ENCODE measurements around the gene MZT2A.
"Not testable (repeated sequence)": the region's sequence is repeated elsewhere in the genome, so short reads cannot be mapped to it uniquely, and the experiment has no call there.

Gene MZT2A, protein sequence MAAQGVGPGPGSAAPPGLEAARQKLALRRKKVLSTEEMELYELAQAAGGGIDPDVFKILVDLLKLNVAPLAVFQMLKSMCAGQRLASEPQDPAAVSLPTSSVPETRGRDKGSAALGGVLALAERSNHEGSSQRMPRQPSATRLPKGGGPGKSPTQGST

DNA sequence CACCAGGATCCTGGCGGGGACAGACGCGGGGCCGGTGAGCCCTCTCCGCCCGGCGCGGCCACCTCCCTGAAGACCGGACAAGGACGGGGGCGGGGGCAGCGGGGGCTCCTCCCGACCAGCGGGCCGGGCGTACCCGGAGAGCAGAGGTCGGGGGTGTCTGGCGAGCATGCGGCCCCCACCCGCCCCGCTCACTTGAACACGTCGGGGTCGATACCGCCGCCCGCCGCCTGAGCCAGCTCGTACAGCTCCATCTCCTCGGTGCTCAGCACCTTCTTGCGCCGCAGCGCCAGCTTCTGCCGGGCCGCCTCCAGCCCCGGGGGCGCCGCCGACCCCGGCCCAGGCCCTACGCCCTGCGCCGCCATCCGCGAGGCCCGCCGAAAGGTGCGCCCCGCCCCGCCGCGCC is at the start of gene MZT2A:
MZT2A (minus strand) TSS at position 383 of the 403 bp plus-strand sequence; CDS start at position 362, 21 bp downstream.
- peak; percentile 74 for DNase-seq

DNA sequence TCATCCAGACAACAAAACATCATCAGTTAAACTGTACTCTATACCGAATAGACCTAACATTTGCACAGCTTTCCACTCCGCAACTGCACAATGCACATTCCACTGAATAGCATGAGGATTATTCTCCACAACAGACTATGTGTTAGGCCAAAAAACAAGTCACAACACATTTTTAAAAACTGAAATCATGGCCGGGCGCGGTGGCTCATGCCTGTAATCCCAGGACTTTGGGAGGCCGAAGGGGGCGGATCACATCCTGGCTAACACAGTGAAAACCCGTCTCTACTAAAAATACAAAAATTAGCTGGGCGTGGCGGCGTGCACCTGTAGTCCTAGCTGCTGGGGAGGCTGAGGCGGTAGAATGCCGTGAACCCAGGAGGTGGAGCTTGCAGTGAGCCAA is 46.7 kb upstream of the MZT2A start:
- not testable (repeated sequence) for DNase-seq

DNA sequence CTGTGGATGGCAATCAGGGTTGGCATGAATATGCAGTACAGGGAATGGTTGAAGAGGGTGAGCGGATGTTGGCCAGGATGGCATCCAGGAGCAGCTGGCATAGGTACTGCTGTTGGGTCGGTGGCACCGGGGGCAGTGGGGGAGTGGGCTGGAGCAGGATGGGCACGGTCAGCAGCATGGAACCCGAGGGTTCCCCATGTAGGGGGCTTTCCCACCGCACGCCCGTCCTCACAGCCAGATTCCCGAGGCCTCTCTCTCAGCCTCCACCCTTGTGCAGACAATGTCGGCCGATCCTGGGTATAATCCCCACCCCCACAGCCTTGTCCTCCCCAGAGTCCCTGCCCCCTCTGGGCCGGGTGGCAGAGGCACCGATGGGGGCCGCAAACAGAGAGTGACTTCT is 44.6 kb upstream of the MZT2A start:
- DNase-seq, result not testable (repeated sequence)

DNA sequence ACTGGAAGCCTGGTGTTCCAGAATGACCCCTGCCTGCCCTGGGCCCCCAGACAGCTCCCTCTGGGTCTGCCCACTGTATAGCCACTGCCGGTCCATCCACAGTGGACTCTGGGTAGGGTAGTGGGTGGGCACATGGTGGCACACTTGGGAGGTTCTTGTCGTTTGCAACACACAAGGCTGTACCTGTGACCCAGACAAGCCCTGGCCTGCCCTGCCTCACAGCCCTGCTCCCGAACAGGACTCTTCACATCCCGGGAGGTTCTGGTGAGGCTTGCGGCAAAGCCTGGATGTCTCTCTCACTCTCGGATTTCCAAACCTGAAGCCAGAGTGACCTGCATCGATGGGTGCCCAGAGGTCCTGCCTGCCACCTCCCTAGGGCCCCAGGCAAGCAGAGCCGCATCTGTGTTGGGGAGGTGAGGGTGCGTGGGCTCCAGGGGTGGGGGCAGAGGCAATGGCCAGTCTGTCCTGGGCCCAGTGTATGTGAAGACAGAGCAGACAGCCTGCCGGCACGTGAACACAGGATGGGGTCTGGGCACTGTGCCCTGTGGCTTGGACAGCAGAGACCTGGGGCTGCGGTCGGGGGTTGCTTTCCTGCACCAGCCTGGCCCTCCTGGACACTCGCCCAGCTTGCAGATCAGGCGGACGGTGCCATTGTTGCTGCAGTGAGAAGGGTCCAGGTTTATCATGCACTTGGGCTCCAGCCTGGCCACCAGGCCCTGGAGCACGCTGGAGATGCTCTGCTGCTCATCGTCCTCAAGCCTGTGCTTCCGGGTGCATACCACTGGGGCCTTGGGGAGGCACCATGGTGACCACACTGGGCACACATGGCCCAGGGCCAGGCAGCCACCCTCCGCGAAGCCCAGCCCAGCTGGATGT is 44.0 kb upstream of the MZT2A start:
- not testable (repeated sequence) for DNase-seq

DNA sequence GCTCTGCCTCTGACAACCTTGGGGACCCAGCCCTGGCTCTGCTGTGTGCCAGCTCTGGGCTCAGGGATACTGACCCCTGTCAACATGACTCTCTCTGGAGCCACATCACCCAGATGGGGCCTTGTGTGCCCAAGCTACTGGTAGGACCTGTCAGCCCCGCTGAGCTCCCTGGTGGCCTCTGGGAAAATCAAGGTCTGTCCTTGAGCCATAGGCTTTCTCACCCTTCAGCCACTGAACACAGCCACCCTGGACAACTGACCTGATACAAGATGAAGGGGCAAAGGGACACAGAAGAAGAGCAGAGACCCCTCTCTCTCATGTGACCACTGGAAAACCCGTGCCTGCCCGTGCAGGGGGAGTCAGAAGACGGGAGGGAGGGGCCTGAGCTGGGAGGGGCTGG is 43.3 kb upstream of the MZT2A start:
- no peak for DNase-seq

DNA sequence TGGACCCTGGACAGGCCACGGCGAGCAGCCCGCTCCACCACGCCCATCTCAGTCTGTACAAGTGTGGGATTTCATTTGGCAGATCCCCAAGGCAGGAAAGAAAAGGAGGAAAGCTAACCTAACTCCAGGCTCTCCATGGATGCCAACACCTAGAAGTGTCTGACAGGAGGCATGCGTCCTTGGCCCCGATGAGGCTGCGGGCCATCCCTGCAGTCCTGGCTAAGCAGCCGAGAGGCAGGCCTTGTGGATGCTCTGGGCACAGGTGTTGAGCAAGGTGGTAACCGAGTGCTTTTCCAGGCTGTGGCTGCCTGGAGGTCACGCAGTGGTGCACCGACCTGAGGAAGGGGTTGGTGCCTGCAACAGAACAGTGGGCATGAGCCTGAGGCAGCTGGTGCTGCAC is 42.8 kb upstream of the MZT2A start:
- DNase-seq, result not testable (repeated sequence)

DNA sequence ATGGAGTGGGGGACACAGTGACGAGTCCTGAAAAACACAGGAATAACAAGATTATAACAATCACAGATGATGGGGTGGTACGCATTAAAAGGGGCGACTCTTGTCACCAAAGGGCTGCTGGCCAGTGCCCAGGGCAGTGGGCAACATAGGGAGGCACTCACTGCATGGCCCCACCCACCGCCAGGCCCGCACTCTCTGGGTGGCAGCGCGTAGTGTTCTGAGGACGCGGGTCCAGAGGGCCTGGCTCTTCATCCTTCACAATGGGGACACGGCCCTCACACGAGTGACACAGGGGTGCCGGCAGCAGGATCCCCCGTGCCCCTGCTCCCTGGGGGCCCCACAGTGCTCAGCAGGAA is 42.1 kb upstream of the MZT2A start:
- DNase-seq, result not testable (repeated sequence)

DNA sequence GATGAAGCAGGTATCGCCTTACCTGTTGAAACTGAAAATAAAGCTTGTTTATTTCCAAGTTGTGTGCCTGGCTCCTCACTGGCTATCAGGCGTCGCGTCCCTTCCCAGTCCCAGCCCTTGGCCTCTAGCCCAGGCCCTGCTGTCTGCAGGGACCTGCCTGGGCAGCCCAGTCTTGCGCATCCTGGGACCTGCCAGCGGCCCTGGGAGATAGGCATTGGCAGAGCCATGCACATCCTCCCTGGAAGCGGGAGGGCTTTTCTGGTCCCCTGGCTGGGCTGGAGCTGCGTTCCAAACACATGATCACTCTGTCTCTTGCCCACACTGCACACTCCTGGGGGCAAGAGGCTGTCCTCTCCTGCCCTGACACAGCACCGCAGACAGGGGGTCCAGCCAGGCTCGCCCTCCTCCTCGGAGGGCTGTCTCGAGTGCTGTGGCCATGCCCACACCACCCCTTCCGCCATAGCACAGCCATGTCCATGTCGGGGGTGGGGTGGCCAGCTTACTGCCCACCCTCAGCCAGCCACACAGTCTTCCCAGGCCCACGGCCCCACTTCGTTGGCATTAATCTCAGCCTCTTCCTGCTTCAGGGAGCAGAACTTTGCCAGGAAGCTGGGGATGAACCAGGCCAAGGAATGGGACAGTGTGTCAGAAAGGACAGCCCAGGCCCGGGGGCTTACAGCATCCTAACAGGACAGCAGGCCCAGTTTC is 41.6 kb upstream of the MZT2A start:
- DNase-seq, result not testable (repeated sequence)

DNA sequence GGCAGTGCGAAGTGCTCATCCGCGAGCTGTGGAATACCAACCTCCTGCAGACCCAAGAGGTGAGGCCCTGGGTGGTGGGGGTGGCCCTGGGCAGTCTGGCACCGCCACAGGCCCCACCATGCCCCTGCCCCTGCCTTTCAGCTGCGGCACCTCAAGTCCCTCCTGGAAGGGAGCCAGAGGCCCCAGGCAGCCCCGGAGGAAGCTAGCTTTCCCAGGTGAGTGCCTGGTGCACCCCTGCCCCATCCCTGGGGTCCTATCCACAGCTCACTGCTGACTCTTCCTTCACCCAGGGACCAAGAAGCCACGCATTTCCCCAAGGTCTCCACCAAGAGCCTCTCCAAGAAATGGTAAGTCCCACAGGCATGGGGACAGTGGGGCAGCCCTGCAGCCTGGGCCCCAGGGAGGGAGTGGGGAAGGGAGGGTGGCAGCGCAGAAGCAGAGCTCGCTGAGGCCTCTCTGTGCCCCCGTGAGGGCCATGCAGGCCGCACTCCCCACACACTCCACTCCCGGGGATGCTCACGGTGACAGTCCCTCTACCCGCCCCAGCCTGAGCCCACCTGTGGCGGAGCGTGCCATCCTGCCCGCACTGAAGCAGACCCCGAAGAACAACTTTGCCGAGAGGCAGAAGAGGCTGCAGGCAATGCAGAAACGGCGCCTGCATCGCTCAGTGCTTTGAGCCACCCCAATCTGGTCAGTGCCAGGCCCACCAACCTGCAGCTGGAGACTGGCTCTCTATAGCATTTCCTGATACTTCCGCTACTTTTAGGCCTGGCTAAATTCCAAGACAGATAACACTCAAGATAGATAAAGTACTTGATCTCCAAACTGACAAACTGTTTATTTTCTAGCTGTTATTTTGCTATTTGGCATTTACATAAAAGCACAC is 40.8 kb upstream of the MZT2A start:
- DNase-seq, result not testable (repeated sequence)

DNA sequence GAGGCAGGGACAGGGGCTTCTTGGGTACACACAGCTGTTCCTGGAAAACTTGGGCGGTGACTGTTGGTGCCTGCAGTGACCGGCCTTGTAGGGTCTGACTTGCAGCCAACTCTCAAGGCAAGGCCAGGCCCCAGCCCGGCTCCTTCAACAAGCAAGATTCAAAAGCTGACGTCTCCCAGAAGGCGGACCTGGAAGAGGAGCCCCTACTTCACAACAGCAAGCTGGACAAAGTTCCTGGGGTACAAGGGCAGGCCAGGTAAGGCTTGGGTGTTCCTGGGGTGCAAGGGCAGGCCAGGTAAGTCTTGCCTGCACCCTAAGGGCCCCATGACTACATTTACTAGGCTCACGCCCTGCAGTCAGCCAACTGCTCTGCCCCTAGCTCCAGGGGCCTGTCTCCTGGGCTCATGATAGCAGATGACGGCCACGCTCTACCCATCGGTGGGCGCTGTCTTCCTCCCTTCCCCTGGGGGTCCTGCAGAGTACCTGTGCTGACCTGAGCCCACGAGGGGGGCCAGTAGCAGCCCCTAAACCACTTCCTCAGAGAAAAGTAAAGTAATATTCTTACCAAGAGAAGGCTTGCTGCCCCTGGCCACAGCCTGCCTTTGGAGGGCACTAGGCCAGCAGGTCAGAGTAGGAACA is 39.5 kb upstream of the MZT2A start:
- not testable (repeated sequence) for DNase-seq

DNA sequence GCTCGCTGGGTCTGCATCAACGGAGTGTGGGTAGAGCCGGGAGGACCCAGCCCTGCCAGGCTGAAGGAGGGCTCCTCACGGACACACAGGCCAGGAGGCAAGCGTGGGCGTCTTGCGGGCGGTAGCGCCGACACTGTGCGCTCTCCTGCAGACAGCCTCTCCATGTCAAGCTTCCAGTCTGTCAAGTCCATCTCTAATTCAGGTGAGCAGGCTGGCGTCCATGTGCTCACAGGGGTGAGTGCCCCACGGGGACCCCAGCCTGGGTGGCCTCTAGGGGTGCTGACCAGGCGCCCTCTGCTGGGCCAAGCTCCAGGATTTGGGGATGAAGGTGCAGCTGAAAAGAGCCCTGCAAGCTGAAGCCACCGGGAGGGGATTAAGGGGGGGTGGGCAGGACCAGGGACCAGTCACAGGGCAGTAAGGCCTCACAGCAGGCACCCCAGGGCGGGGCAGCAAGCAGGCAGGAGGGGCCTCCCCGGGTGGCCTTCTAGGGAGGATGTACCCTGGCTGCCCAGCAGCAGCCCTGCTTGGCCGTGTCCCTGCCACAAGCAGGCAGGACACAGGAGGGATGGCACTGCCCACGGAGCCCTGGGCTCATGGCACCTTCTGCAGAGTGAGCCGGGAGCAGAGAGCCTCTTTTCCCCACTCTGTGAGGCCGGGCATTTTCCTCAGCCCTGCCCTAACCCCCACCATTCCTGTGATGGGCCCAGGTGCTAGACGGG is 38.6 kb upstream of the MZT2A start:
- DNase-seq, result not testable (repeated sequence)

DNA sequence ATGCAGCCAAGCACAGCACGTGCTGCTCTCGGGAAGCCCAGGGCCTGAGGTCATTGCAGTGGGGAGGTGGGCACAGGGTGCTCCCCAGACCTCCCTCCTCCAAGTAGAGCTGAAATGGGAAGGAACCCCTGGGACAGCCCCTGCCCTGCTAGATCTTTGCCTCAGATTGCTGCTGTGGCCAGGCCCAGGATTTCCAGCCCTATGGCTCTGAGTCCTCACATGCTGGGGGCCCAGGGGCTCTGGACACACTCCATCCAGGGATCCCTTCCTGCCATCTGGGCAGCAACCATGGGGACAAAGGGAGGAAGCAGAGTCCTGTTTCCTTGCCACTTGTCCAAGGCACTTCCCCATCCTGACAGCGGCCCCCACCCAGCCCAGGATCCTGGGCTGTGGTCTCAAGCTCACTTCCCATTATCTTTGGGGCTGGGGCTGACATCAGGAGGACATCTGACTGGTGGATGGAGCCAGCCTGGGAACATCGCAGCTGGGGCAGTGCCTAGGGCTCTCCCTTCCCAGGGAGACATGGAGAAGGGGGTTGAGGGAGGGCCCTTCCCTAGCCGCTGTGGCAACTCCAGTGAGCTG is 37.8 kb upstream of the MZT2A start:
- DNase-seq, result peak; percentile 13

DNA sequence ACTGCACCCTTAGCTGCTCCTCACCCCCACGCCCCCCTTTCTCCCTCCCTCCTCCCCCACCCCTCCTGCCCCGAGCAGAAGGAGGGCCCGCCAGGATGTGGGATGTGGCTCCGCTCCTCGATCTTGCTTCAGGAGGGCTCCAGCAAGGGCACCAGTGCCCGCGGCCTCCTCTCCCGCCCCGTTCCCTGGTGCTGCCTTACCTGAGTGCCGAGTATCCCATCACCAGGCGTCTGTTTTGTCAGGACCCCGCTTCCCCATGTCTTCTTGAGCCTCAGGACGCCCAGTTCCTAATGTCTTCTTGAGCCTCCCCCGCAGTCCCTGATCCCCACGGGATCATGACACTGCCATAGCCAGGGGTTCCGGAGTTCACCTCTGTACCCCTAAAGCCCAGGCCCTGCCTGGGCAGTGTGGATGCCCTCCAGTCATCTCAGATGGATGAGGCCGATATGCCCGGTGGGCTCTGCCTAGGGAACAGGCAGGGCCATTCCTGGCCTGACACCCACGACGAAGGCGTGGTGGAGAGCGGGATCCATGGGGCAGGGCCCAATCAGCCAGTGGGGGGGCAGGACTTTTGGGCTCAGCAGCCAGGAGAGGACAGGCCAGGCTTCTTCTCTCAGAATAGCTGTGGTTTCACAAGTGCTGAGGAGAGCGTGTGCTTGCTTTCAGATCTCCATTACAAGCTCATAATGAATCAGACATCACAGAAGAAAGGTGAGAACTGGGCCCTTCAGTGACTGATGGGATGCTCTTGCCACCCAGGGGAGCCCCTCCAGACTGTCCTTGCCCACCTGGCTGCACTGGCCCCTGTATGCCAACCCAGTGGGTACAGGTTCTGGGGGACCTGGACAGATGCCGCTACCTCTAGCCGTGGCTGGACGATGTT is 37.0 kb upstream of the MZT2A start:
- DNase-seq, result peak; percentile 19

DNA sequence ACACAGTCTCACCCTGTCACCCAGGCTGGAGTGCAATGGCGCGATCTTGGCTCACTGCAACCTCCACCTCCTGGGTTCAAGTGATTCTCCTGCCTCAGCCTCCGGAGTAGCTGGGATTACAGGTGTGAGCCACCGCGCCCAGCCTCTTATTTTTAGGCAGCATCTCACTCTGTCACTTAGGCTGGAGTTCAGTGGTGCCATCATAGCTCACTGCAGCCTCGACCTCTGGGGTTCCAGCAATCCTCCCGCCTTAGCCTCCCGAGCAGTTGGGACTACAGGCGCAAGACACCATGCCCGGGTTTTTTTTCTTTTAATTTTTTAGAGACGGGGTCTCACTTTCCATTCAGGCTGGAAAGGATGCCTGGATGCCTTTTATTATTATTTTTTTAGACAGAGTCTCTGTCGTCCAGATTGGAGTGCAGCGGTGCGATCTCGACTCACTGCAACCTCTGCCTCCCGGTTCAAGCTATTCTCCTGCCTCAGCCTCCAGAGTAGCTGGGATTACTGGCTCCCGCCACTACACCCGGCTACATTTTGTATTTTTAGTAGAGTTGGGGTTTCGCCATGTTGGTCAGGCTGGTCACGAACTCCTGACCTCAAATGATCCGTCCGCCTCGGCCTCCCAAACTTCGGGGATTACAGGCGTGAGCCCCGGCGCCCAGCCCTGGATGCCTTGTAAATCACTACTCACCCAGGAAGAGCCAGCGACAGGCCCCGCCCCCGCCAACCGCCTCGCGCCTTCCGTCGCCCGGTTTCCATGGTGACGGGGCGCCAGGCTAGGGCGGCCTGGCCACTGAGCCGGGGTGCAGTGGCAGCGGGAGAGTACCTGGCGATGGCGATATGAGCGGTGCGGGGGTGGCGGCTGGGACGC is 35.2 kb upstream of the MZT2A start, which contains the start of gene CCDC74A:
CCDC74A (plus strand) TSS at position 758 of the 871 bp plus-strand sequence; CDS start at position 841, 83 bp downstream.
- DNase-seq, result peak; percentile 82

DNA sequence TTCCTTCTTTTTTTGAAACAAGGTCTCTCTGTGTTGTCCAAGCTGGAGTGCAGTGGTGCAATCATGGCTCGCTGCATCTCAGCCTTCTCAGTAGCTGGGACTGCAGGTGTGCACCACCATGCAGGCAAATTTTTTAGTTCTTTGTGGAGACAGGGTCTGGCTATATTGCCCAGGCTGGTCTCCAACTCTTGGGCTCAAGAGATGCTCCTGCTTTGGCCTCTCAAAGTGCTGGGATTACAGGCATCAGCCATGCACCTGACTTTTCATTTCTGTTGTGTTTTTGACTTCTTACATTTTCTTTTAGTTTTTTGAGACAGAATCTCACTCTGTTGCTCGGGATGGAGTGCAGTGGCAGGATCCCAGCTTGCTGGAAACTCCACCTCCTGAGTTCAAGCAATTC is 33.1 kb upstream of the MZT2A start:
- not testable (repeated sequence) for DNase-seq

DNA sequence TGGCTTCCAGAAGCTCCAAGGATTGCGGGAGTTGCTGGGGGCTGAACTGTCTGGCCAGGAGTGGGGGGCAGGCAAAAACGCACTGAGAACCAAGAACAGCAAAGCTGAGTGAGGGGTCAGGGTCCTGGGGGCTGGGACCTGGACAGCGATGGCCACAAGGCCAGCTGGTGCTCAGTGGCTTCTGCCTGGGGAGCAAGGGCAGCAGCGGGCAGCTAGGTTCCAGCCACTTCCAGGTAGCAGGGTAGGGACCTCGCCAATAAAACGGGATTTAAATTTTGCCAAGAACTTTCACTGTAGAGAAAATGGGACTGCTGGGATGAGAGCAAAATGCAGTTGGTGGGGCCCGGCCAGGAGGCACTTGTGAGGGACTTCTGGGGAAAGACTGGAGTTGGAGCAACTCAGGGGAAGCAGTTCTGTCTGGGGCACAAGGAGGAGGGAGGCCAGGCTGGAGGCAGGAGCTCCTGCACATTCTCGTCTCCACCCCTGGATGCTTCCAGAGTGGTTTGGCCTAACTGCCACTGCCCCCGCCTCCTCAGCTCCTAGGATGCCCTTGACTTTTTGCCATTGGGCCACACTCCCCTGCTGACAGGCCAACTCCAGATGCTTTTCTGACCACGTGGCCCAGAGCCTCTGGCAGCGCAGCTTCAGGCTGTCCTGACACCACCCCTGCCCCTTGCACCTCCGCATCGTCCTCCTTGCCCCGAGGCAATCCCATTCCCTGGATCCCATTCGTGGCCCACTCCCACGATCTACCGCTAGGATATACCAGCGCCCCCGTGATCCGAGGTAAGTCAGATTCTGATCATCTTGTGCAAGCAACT is 30.0 kb upstream of the MZT2A start:
- no peak for DNase-seq

DNA sequence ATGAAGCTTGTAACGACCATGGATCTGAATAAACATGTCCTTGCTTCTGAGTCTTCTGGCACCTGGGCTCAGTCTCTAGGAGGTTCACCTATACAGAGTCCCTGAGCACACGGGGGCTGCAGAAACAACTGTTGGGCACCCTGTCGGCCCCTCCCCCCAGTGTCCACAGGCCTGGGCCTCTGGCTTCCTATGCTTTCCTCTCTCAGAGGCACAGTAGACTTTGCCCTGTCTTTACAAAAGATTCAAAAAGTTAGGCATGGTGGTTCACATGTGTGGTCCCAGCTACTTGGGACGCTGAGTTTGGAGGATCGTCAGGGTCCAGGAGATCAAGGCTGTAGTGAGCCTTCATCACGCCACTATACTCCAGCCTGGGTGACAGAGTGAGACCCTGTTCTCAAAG is 29.3 kb upstream of the MZT2A start:
- DNase-seq, result not testable (repeated sequence)

DNA sequence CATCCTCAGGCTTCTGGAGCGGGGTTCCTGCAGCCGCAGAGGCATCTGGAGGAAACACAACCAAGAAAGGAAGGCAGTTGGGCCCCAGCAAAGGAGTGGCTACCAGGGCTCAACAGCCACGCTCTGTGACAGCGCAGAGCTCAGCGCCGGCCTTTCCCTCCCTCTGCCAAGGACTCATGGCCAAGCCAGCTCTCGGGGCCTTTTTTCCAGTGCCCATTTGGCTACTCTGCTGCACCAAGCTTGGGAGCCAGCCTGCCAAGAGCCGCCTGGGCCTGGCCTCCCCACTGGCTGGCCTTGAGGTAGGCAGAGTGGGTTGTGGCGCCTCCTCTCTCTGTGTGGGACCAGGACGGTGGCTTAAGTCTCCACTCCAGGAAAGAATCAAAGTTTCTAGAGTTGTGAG is 28.3 kb upstream of the MZT2A start:
- DNase-seq, result no peak

All from retina (tissue), 1 donor.